H9 (cell line): ENCODE measurements around the gene ABCC4. TPM values are rescaled to one million over a fixed set of nuclear protein-coding genes. Genes with fewer than 3 reads are reported as not detected.

Source experiments
- DNase-seq: peaks from one replicate; pipeline ENCODE4 v3.0.0-alpha.2; 2017
- H2AFZ ChIP-seq: one replicate; pipeline ENCODE4 v1.6.1; 2013; ENCODE audit warnings: mild to moderate bottlenecking, low read length, control low read depth, moderate library complexity
- H2AK5ac ChIP-seq: 2 replicates; pipeline ENCODE4 v1.6.1; 2013; ENCODE audit warnings: low read length, control low read depth, mixed read lengths; ENCODE audit not compliant: insufficient read length
- H2BK120ac ChIP-seq: one replicate; pipeline ENCODE4 v1.6.1; 2013; ENCODE audit warnings: low read depth, mild to moderate bottlenecking, low read length, control low read depth, inconsistent platforms; ENCODE audit not compliant: poor library complexity, severe bottlenecking
- H2BK12ac ChIP-seq: 2 replicates; pipeline ENCODE4 v1.6.1; 2013; ENCODE audit warnings: low read length, control low read depth, mixed read lengths, low read depth; ENCODE audit not compliant: insufficient read length
- H2BK15ac ChIP-seq: 2 replicates; pipeline ENCODE4 v1.6.1; 2013; ENCODE audit warnings: low read depth, low read length, control low read depth
- H2BK20ac ChIP-seq: one replicate; pipeline ENCODE4 v1.6.1; 2013; ENCODE audit warnings: low read depth, mild to moderate bottlenecking, low read length, control low read depth, inconsistent platforms; ENCODE audit not compliant: poor library complexity, severe bottlenecking
- H2BK5ac ChIP-seq: 2 replicates; pipeline ENCODE4 v1.6.1; 2013; ENCODE audit warnings: low read length, control low read depth, mixed read lengths; ENCODE audit not compliant: insufficient read length
- H3K14ac ChIP-seq: 2 replicates; pipeline ENCODE4 v1.6.1; 2013; ENCODE audit warnings: low read length, control low read depth; ENCODE audit not compliant: insufficient read depth
- H3K18ac ChIP-seq: 2 replicates; pipeline ENCODE4 v1.6.1; 2013; ENCODE audit warnings: low read depth, mild to moderate bottlenecking, mixed read lengths, low read length, control low read depth; ENCODE audit not compliant: insufficient read length
- H3K23ac ChIP-seq: 2 replicates; pipeline ENCODE4 v1.6.1; 2013; ENCODE audit warnings: low read length, control low read depth, mixed read lengths, low read depth; ENCODE audit not compliant: insufficient read length
- H3K23me2 ChIP-seq: 2 replicates; pipeline ENCODE4 v1.6.1; 2013; ENCODE audit warnings: low read depth, mild to moderate bottlenecking, mixed read lengths, low read length, control low read depth; ENCODE audit not compliant: insufficient read length, poor library complexity, severe bottlenecking
- H3K27ac ChIP-seq: 2 replicates; pipeline ENCODE4 v1.5.1; 2013; ENCODE audit warnings: low read length, control low read depth, mixed read lengths, low read depth; ENCODE audit not compliant: insufficient read length
- H3K27me3 ChIP-seq: 2 replicates; pipeline ENCODE4 v1.6.1; 2013; ENCODE audit warnings: low read length, control low read depth, inconsistent platforms; ENCODE audit not compliant: insufficient read depth
- H3K4ac ChIP-seq: 2 replicates; pipeline ENCODE4 v1.6.1; 2013; ENCODE audit warnings: low read depth, mild to moderate bottlenecking, control low read depth, inconsistent platforms, low read length, moderate library complexity
- H3K4me1 ChIP-seq: 2 replicates; pipeline ENCODE4 v1.6.1; 2013; ENCODE audit warnings: low read length, control low read depth, inconsistent platforms; ENCODE audit not compliant: insufficient read depth
- H3K4me2 ChIP-seq: 2 replicates; pipeline ENCODE4 v1.6.1; 2013; ENCODE audit warnings: low read length, control low read depth, mixed read lengths; ENCODE audit not compliant: insufficient read length, insufficient read depth
- H3K56ac ChIP-seq: 2 replicates; pipeline ENCODE4 v1.6.1; 2013; ENCODE audit warnings: low read depth, mild to moderate bottlenecking, mixed read lengths, low read length, control low read depth; ENCODE audit not compliant: insufficient read length
- H3K79me1 ChIP-seq: 2 replicates; pipeline ENCODE4 v1.6.1; 2013; ENCODE audit warnings: low read depth, mild to moderate bottlenecking, moderate library complexity, low read length, control low read depth, inconsistent platforms; ENCODE audit not compliant: insufficient read depth, poor library complexity, severe bottlenecking
- H3K79me2 ChIP-seq: 2 replicates; pipeline ENCODE4 v1.6.1; 2013; ENCODE audit warnings: low read length, control low read depth, inconsistent platforms; ENCODE audit not compliant: insufficient read depth
- H3K9ac ChIP-seq: 2 replicates; pipeline ENCODE4 v1.6.1; 2013; ENCODE audit warnings: low read length, control low read depth, mixed read lengths; ENCODE audit not compliant: insufficient read length; ENCODE audit errors: extremely low read depth
- H3K9me3 ChIP-seq: one replicate; pipeline ENCODE4 v1.6.1; 2013; ENCODE audit warnings: low read depth, low read length, inconsistent platforms; ENCODE audit not compliant: control insufficient read depth
- H3T11ph ChIP-seq: one replicate; pipeline ENCODE4 v1.6.1; 2013; ENCODE audit warnings: mild to moderate bottlenecking, low read length, control low read depth, inconsistent platforms
- H4K20me1 ChIP-seq: one replicate; pipeline ENCODE4 v1.6.1; 2013; ENCODE audit not compliant: control insufficient read depth, insufficient read length, insufficient read depth
- H4K5ac ChIP-seq: 2 replicates; pipeline ENCODE4 v1.6.1; 2013; ENCODE audit warnings: low read depth, mild to moderate bottlenecking, mixed read lengths, low read length, control low read depth; ENCODE audit not compliant: insufficient read length
- H4K8ac ChIP-seq: replicated peaks from 2 replicates; pipeline ENCODE4 v1.6.1; 2013; ENCODE audit warnings: low read length, control low read depth, mixed read lengths, low read depth; ENCODE audit not compliant: insufficient read length
- H4K91ac ChIP-seq: 2 replicates; pipeline ENCODE4 v1.6.1; 2013; ENCODE audit warnings: low read depth, mild to moderate bottlenecking, moderate library complexity, mixed read lengths, low read length, control low read depth; ENCODE audit not compliant: insufficient read length
- H3K27ac Mint-ChIP-seq, 3 experiments: 2 replicates in 2 of 3; 3 replicates in 1 of 3; pipeline ENCODE4 v1.8.0; 2020 to 2021; ENCODE audit warnings: mixed read lengths in 3 of 3, mild to moderate bottlenecking in 1 of 3, moderate library complexity in 1 of 3
- H3K27me3 Mint-ChIP-seq: 2 replicates; pipeline ENCODE4 v1.8.0; 2021; ENCODE audit warnings: low read depth, mild to moderate bottlenecking, moderate library complexity, mixed read lengths
- H3K36me3 Mint-ChIP-seq, 3 experiments: 2 replicates in 2 of 3; 3 replicates in 1 of 3; pipeline ENCODE4 v1.8.0; 2020 to 2021; ENCODE audit warnings: low read depth in 3 of 3, mixed read lengths in 3 of 3; ENCODE audit not compliant: insufficient read depth in 1 of 3
- H3K4me1 Mint-ChIP-seq, 2 experiments: 2 replicates each; pipeline ENCODE4 v1.8.0; 2020; ENCODE audit warnings: mixed read lengths in 2 of 2
- H3K4me3 Mint-ChIP-seq, 2 experiments: 2 replicates in 1 of 2; 3 replicates in 1 of 2; pipeline ENCODE4 v1.8.0; 2020 to 2021; ENCODE audit warnings: mild to moderate bottlenecking in 2 of 2, mixed read lengths in 2 of 2, moderate library complexity in 1 of 2
- H3K9me3 Mint-ChIP-seq, 2 experiments: 2 replicates in 1 of 2; 3 replicates in 1 of 2; pipeline ENCODE4 v1.8.0; 2020; ENCODE audit warnings: mild to moderate bottlenecking in 2 of 2, mixed read lengths in 2 of 2, moderate library complexity in 1 of 2
- CTCF ChIP-seq: fragments of 200-600 bp; sonication (generic); conservative IDR thresholded peaks from 3 replicates; pipeline ENCODE4 v1.8.0; 2021; ENCODE audit warnings: antibody characterized with exemption, mild to moderate bottlenecking
- WGBS: extraction: QIAGEN DNeasy Blood & Tissue Kit; methylation state at CpG from one replicate; pipeline ENCODE4 v1.1.7; 2013; ENCODE audit warnings: missing lambda C conversion rate, low lambda C conversion rate, mixed read lengths; ENCODE audit not compliant: insufficient read length; ENCODE audit errors: extremely low coverage; 5-methylcytosine and 5-hydroxymethylcytosine counted together
- total RNA-seq: library from RNA; stranded (reverse); gene quantifications from 2 replicates; pipeline ENCODE4 v1.2.1, GENCODE V29; 2021

ABCC4 gene
- total RNA-seq, 1 experiment from 2014 or later = 5.9 TPM

DNA sequence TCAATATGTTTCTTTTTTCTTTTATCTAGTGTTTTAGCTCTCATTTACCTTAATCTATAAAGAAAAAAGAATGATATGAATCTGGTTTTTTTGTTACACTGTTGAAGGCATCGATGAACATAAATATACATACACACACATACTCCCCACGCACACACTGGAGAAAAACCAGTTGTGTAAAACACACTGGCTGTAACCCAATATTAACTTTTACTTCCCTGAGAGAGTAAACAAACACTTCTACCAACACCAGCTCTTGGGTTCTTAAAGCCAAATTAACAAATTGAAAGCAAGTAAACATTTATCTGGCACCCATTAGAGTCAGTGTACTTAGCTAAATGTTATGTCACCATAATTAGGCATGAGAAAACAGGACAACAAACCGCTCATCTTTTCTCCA, 145.7 kb downstream of the ABCC4 start:
- Mint-ChIP-seq H3K27me3 (peaks cover 5% of the 10 kb centered on the region), H3K36me3 (peaks cover 0 to 2% (median 0%) of the 10 kb centered on the region in 3 experiments; a peak in 1 of 7 replicates), H3K4me1 (peaks cover 35 to 38% of the 10 kb centered on the region in 2 experiments), H3K27ac (no peak overlapping the region), H3K4me3 (no peak overlapping the region), H3K9me3 (no peaks in the 10 kb centered on the region)
- Histone ChIP-seq H4K20me1 (no peaks in the 10 kb centered on the region), H2BK20ac (no peak overlapping the region), H4K91ac (no peak overlapping the region), H3K27me3 (no peaks in the 10 kb centered on the region), H3K23ac (no peak overlapping the region), H3K79me2 (no peaks in the 10 kb centered on the region), H3K56ac (no peak overlapping the region), H4K5ac (no peak overlapping the region), H2AK5ac (no peak overlapping the region), H3K14ac (no peak overlapping the region), H3K9me3 (no peaks in the 10 kb centered on the region), H2BK12ac (no peak overlapping the region), H3K4me1 (peaks cover 6% of the 10 kb centered on the region; the same call in 1 of the 2 replicates), H2AFZ (no peak overlapping the region), H3K4ac (no peak overlapping the region), H3T11ph (no peak overlapping the region), H3K18ac (no peak overlapping the region), H3K27ac (no peak overlapping the region), H3K23me2 (no peaks in the 10 kb centered on the region), H2BK120ac (no peak overlapping the region), H3K79me1 (no peaks in the 10 kb centered on the region), H3K4me2 (no peak overlapping the region), H2BK15ac (no peak overlapping the region), H4K8ac (no peak overlapping the region), H2BK5ac (no peak overlapping the region), H3K9ac (no peak overlapping the region)
- WGBS = no CpG with 5 or more reads among the region's 3 CpGs
- no peak for TF ChIP-seq CTCF
- no peak for DNase-seq
